Measurements from ENCODE around the gene AVPR2. TPM values are rescaled to one million over a fixed set of nuclear protein-coding genes. Genes with fewer than 3 reads are reported as not detected.

Gene AVPR2
- total RNA-seq, 2 donors from 2014 or later, result 1.4 to 2.0 TPM

DNA sequence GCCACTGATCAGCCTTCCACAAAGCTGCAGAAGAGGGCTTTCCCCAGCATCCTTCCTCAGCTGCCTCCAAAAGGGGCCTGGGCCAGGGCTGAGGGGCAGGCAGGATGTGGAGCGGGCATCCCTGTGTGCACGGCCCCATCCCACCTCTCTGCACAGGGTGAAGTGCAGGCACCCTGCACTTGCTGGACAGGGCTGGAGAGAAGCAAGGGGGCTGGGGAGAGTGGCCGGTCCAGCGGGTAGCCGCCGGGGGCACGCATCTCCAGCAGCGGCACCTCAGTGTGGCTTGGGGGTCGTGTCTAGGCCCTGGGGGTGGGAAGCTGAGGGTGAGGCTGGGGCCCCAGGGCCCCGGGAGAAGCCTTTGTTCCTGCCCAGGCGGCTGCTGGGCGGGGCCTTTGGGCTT is 3.0 kb downstream of the AVPR2 start:
- no peak for DNase-seq (ENCODE audit: low spot score)
- intact Hi-C loops (cut with DNase I), result no loop called here

- no peak for DNase-seq (ENCODE audit: low spot score)
- intact Hi-C loops (cut with DNase I), result no loop called here
Observed at GRCh38 chrX:153908219-153908860, 3.9 kb downstream of the AVPR2 start.

- DNase-seq (ENCODE audit: low spot score), result no peak
- intact Hi-C loops (cut with DNase I), result no loop called here
Observed at GRCh38 chrX:153909024-153909979, 4.8 kb downstream of the AVPR2 start.

- DNase-seq (ENCODE audit: low spot score), result no peak
- intact Hi-C loops (cut with DNase I), result no loop called here
Observed at GRCh38 chrX:153909980-153910360, 5.5 kb downstream of the AVPR2 start.

DNA sequence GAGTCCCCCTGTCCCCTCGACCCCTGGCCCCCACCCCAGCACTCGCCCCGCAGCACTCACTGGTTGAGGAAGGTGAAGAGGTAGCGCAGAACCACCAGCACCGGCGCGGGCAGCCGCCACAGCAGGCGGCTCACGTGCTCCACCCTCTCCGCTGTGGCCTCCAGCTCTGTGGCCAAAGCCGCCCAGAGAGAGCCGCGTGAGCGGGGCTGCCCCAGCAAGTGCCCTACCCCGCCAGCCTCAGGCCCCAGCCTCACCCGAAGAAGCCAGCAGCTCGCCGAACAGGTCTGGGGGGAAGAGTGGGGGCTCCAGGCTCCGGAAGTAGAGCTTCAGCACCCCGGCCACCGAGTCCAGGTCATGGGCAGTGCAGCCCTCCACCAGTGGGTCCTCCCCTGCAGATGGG is 6.0 kb downstream of the AVPR2 start:
- DNase-seq (ENCODE audit: low spot score), result no peak
- intact Hi-C loops (cut with DNase I), result no loop called here

DNA sequence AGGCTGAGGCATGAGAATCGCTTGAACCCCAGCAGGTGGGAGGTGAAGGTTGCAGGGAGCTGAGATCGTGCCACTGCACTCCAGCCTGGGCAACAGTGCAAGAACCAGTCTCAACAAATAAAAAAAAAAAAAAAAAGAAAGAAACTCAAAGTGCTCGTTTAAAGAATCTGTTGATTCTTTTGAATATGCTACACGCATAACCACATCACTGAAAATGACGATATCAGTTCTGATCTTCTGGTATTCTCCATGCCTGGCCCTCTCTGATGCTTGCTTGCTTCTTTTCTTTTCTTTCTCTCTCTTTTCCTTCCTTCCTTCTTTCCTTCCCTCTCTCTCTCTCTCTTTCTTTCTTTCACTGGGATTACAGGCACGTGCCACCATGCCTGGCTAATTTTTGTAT is 7.3 kb downstream of the AVPR2 start:
- DNase-seq (ENCODE audit: low spot score), result no peak
- intact Hi-C loops (cut with DNase I), result no loop called here

DNA sequence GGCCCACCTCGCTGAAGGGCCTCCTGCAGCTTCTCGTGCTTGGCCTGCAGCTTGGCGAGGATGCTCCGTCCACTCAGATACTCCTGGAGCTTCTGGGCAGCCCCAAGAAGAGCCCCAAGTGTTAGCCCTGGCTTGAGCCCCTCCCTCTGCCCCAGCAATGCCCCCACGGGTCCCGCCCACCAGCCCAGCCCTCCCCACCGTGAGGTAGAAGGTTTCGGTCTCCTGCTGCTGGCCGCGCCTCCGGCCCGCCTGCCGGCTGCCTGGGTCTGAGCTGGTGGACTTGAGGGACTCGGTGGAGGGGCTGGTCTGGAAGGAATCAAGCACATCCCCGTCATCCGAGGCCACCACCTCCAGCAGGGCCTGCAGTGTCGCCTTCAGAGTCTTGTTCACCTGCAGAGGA is 8.7 kb downstream of the AVPR2 start:
- intact Hi-C loops (cut with DNase I), result no loop called here
- no peak for DNase-seq (ENCODE audit: low spot score)

GRCh38 chrX:153913701-153914100 is 9.2 kb downstream of the AVPR2 start:
- intact Hi-C loops (cut with DNase I), result no loop called here

DNA sequence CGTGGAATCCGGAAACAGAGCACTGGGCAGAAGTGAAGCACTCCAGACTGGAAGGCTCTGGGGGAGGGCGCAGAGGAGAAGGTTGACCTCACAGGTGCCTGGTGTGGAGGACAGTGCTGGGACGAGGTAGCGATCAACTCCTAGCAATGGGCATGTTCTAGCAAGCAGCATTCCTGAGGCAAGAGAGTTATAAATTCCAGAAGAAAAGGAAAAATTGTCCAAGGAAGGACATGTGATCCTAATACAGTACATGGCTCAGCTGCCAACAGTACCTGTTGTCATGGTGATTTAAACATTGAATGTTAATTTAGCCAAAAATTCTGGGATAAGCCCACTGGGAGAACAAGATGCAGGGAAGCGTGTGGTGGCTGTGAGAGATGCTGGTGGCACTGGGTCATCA is 13.4 kb downstream of the AVPR2 start:
- DNase-seq (ENCODE audit: low spot score), result no peak
- intact Hi-C loops (cut with DNase I), result no loop called here

More at GRCh38 chrX:153913701-153914100, 9.2 kb downstream of the AVPR2 start:
- no peak for DNase-seq (ENCODE audit: low spot score)

DNA sequence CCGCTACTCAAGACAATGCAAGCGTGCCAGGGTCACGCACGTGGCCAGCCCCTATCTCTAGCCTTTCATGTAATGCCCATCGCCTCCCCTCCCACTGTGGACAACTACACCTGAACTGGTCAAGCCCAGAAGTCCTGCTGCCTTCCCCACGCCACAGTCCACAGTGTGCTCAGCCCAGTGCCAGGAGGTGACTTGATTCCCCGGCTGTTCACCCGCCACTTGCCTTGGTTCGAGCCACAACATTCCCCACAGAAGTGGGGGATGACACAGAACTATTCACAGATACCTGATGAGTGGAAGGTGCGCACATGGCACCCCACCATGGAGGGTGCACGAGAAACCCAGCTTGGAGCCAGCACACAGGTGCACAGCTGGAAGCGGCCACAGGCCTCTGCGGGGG is 14.8 kb downstream of the AVPR2 start:
- DNase-seq (ENCODE audit: low spot score), result no peak
- intact Hi-C loops (cut with DNase I), result no loop called here

- DNase-seq (ENCODE audit: low spot score), result no peak
- intact Hi-C loops (cut with DNase I), result loop anchor here in 1 of 2 donors (10.0 kb wide), 1 partner anchor 126 kb away; the partner anchor contains the start of genes IDH3G and SSR4
Observed at GRCh38 chrX:153920546-153920945, 16.1 kb downstream of the AVPR2 start.

GRCh38 chrX:153921070-153921469 is 16.6 kb downstream of the AVPR2 start:
- no peak for DNase-seq (ENCODE audit: low spot score)
- intact Hi-C loops (cut with DNase I), result loop anchor here in 1 of 2 donors (10.0 kb wide), 1 partner anchor 126 kb away; the partner anchor contains the start of genes IDH3G and SSR4

- intact Hi-C loops (cut with DNase I), result loop anchor here in 1 of 2 donors (10.0 kb wide), 1 partner anchor 127 kb away; the partner anchor contains the start of genes IDH3G and SSR4
- DNase-seq (ENCODE audit: low spot score), result no peak
Observed at GRCh38 chrX:153921511-153922446, 17.3 kb downstream of the AVPR2 start.

DNA sequence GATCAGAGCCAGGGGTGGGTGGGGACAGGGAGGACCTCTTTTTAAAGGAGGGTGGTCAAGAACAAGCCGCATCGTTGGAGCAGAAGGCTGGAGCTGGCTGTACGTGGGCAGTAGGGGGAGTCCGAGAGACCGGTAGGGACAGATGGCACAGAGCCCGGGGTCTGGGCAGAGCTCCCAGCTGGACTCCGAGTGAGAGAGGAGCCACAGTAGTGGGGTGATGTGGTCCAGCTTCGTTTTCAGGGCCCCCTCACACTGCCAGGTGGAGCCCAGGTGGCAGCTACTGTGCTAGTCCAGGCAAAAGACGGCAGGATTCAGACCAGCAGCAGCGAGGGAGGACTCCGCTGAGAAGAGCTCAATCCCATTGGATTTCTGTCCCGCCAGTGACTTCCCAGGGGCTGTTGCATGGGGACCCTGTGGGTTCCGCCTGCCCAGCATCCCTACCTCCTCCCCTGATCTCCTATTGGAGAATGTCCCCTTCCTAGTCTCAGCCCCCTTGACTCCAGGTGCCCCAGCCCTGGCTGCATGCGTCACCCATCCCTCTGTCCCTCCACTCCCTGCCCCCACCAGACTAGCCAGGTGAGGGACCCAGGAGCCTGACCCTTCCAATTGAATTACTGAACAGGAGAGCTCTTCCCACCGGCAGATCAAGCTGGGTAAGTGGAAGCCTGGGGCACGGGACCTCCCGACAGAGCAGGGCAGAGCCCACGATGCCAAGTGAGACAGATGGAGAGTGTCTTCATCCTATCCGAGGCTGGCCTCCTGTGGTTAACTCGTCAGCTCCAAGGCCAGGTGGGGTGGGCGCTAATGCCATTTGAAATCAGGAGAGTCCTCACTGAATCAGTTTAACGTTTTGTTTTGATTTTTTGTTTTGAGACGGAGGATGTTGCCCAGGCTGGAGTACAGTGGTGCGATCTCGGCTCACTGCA is 18.7 kb downstream of the AVPR2 start:
- intact Hi-C loops (cut with DNase I), result loop anchor here in 1 of 2 donors (10.0 kb wide), 1 partner anchor 128 kb away; the partner anchor contains the start of genes IDH3G and SSR4

GRCh38 chrX:153924149-153924861 is 19.8 kb downstream of the AVPR2 start:
- no peak for DNase-seq (ENCODE audit: low spot score)

More for the DNA sequence above, 18.7 kb downstream of the AVPR2 start:
- no peak for DNase-seq (ENCODE audit: low spot score)

GRCh38 chrX:153925387-153925738 is 20.9 kb downstream of the AVPR2 start:
- intact Hi-C loops (cut with DNase I), result loop anchor here in 1 of 2 donors (10.0 kb wide), 1 partner anchor 131 kb away; the partner anchor contains the start of genes IDH3G and SSR4
- no peak for DNase-seq (ENCODE audit: low spot score)

More at GRCh38 chrX:153924149-153924861, 19.8 kb downstream of the AVPR2 start:
- intact Hi-C loops (cut with DNase I), result loop anchor here in 1 of 2 donors (10.0 kb wide), 1 partner anchor 130 kb away; the partner anchor contains the start of genes IDH3G and SSR4

Measured in posterior vena cava (tissue), 2 donors.